Measurements from ENCODE around the gene CENPK.

- no peak for TF ChIP-seq CTCF (IDR thresholded peaks at IDR 0.05; ENCODE audit: poor library complexity, severe bottlenecking)
- TF ChIP-seq REST (IDR thresholded peaks at IDR 0.05; ENCODE audit: borderline replicate concordance) = no peak
- no peak for TF ChIP-seq EZH2 (IDR thresholded peaks at IDR 0.05; ENCODE audit: borderline replicate concordance, insufficient read depth, low read length, poor library complexity, severe bottlenecking)
- TF ChIP-seq SMC3 (conservative IDR thresholded peaks at IDR 0.05; ENCODE audit: poor library complexity) = no peak
- TF ChIP-seq POLR2AphosphoS5 (IDR thresholded peaks at IDR 0.05) = no peak
Measured at GRCh38 chr5:65612298-65612907, 49.4 kb upstream of the CENPK start.
